GM18873 (cell line): Measurements from ENCODE around the gene PAXIP1.

Experiments
- ATAC-seq: cut with Tn5 transposase; IDR thresholded peaks from one replicate; pipeline ENCODE4 v1.9.1; 2021; ENCODE audit warnings: mild to moderate bottlenecking, moderate library complexity, moderate number of reproducible peaks; ENCODE audit not compliant: unreplicated experiment, low FRiP score

Gene PAXIP1

DNA sequence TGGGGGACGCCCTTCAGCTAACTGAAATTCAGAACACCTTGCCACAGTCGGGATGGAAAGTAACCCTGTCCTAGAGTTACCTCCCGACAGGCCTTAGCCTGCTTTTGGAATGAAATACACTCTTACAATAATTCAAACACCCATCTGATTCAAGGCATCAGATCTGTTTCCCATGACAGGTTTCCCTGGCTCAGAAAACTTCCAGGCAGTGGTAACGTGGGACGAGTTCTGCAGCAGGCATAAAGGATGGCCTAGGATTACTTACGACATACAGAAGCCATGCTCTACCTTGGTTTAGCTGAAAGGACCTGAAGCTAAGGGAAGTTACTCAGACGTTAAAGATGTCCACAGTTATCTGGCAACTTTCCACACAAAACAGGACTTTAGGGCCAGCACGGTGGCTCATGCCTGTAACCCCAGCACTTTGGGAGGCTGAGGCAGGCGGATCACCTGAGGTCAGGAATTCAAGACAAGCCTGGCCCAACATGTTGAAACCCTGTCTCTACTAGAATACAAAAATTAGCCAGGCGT lies 5.0 kb downstream of the PAXIP1 start:
- no peak for ATAC-seq

DNA sequence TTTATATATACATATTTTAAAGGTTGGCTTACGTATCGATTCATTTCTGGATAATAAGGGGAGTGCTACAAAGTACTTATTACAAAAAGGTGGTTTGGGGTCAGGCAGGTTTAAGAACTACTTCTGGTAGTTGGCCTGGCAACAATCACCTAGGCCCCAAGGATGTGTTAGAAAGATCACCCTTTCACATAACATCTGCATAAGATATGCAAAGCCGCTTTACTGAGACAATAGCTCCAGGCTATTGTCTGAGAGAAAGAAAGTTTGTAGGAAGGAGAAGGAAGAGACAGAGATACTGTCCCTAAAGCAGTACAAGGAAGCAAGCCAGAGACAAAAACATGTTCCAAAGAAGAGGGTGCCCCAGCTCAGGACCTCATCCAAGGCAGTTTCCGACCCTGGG lies 6.2 kb downstream of the PAXIP1 start:
- no peak for ATAC-seq

DNA sequence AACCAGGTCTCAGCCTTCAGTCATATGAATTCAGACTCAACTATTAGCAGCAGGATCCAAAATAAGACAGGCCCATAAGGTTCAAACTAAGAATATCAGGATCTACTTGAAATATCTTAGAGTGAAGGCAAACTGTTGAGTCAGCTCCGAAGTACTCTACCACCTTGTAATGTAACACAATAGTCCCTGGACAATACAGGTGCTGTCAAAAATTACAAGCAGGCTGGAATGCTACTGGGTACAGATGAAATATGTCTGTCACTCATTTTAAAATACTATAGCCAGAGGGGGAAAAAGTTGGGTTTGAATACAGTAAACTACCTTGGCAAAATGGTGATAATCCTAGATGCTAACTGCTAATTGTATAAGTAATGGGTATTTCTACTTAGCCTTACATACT lies 6.8 kb downstream of the PAXIP1 start:
- no peak for ATAC-seq

DNA sequence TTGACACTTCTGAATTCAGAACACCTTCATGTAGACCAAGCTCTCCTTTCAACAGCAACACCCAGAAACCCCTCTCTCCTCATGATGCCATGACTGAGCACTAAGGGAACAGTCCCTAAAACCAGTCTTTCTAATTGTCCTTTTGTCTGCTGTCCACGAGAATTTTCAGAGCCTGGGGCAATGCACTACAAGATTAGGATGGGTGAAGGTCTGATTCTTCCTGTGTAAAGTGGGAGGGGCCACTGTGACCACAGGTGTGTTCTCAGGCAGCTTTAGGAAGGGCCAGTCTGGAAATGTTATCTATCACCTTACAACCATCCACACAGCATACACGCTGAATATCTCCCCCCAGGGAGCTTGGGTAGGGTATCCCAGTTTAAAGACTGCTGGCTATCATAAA lies 7.9 kb downstream of the PAXIP1 start:
- ATAC-seq, result no peak

DNA sequence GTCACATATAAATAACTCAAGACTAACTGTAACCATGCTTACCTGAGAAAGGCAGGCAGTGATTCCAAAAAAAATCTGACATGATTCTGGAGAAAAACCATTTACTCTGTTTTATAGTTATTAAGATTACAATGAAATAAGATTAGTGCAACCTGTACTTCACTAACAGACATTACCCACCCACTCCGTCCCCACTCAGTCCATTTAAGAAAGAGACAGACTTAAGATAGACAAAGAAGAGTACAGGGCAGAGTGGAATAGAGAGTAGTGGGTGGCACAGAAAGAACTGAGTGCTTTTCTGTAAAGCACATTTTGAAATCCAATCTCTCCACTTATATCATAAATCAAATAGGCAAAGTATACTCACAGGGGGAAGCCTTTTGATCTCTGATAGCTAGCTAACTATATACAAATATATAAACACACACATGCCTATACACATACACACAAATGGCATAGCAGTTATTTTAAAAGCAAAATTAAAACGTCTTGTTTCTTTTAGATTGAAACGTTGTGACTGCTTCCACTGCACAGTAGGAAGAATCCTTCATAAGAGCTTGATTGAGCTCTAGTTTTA lies 11.9 kb downstream of the PAXIP1 start:
- no peak for ATAC-seq

DNA sequence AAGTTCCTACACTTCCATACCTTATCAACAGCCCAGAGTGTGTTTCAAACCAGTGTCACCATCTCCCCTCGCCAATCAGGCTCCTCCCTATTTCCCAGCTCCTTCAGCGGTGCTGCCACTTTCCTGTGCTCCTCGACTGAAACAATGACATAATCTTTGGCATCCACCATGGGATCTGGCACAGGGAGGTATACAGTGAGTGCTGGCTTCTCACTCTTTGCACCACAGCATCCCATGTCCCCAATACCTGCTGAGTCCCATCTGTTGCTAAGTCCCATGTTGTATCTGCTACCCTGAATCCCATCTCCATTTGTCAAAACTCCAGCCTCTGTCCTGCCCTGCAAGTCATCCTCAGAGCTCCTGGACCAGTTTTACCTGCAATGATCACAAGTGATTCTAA lies 15.4 kb downstream of the PAXIP1 start:
- no peak for ATAC-seq

DNA sequence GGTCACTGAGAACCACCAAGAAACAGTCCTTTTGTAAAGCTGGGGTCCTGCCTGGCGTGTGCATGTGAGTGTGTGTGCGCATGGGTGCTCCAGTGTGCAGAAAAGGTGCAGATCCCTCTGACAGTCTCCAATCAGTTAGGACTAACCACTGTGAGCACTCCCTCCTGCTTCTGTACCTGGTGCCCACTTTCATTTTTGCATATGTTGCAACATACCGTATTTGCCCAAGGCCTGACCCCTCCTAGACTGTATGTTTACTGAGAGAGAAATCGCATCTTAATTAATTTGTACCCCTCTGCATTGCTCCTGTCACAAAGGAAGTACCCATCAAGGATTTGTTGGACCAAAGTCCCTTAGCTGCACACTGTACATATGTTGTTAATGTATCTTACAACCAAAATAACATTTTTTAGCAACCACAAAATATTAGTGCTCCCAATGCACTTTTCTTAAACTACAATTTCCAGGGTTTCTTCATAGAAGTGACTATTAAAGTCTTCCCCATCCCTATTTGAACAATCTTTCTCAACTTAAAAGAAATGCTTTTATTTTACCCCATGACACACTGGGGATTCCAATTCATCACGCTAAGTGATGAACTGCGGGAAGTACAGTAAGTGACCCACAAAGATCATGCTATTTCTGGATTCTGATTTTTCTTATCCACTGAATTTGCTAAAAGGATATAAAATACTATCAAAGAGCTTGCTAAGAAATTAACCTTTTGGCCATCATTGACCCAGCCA lies 16.6 kb downstream of the PAXIP1 start:
- ATAC-seq, result no peak

DNA sequence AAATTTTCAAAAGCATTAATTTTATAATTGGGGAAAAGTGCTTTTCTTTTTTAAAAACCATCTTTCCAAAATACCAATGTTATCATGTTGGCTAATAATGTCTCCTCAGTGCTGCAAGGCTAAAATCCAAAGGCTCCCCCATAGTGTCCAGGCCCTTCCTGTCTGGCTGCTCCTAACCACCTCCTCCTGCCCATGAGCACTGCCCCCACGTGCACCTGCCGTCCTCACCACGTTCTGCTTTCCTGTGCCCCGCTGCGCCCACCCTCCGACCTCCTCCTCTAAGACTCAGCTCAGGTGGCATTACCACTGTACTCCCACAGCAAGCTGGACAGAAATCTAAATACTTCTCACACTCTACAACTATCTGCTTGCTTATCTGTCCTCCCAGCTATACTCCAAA lies 17.7 kb downstream of the PAXIP1 start:
- ATAC-seq, result no peak

DNA sequence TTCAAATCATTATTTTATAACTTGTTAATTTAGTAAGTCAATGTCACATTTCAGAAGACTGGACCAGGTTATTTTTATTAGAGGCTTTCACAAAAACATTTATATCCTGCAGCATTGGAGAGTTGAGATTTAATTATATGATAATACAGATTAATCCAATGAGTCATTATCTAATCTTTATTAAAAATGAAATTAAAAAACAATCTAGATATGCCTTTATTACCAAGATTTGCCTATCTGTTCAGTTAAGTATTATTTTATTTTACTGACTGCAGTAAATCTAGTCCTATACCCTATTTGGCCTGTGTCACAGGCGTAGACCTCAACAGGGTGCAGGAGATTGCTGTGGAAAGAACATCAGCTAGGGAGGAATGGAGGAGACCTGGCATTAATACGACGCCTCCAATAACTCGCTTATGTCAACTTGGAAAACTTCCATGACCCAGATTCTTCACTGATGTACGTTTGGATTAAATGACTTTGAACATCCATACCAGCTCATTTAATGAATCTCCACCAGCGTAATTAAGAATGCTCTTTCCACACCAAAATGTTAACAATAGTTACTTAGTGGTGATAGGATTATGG lies 18.2 kb downstream of the PAXIP1 start:
- ATAC-seq, result no peak

DNA sequence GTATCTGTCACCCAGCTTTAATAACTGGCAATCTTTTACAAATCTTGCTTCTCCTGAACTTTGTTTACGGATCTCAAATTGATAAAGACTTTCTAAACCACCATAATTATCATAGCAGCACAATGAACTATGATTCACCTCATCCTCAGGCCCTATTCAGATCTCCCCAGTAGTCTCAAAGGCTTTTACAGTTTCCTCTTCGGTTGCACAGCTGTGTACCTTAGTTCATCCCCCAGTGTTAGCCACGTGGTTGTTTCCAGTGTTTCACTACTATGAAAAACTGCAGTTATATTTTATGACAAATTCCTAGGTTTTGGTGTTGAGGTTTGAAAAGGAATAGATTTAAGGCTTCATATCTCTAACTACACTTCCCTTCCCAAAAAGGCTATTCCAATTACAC lies 24.9 kb downstream of the PAXIP1 start:
- no peak for ATAC-seq

DNA sequence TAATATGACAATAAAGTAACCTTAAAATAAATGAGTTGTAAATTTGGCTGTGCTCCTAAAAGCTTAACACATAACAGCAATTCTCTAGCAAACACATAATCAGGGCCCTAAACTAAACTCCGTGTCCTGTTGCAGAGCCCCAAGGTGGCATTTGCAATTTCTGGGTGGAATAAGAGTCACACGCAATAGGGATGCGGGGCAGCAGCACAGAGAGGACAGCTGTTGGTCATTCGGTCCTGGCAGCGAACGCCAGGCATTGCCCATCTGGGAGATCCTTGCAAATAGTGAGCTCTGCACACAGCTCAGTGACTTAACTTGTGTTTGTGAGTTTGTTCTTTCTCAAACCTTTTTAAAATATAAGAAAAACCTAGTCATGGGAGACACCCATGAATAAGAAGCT lies 25.7 kb downstream of the PAXIP1 start:
- ATAC-seq, result no peak

DNA sequence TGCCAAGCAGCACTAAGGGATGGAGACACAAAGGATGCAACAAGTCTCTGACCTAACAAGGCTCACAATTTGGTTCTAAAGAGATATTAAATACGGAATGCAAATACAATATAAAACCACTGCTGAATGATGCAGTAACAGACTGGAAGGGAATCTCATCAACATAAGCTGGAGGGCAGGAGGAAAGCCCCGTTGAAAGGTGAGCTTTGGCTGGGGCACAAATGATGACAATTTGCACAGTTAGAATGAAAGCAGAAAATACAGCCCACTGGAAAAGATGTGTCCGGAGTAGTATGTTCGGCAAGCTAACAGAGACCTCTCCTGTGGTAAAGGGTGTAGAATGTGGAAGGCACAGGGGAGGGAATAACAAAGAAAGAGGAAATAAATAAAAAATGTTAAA lies 26.1 kb downstream of the PAXIP1 start:
- ATAC-seq, result no peak

DNA sequence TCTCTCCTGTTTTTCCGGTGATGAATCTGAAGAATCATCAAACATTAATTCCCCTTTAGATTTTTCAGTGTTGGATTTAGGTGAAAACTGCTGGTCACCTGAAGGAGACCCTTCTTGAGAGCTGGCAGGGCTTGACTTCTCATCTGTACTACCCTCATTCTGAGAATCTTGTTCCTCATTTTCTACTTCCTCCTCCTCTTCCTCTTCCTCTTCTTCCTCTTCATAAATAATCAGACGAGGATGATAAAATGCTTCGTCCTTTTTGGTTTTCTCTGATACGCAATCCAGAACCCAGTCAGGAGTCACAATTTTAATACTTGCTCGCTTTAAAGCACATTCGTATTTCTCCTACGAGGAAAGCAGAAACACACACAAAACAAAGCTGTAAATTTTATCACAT lies 26.9 kb downstream of the PAXIP1 start:
- ATAC-seq, result no peak

DNA sequence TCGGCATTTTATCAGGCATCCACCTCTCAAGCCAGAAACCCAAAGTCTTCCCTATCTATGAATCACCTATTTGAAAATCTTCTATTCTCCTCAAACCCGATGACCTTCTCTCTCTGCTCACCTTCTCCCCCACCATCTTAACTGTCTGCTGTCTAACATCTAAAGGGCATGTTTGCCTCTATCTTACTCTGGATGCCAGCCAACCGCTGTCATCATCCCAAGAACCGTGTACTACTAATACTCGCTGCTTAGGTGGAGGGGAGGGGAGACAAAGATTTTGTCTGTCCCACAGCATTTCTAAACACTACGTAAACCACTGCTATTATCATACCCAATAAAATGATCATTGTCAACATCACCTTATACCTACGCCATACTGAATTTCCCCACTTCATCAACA lies 29.5 kb downstream of the PAXIP1 start:
- ATAC-seq, result no peak

DNA sequence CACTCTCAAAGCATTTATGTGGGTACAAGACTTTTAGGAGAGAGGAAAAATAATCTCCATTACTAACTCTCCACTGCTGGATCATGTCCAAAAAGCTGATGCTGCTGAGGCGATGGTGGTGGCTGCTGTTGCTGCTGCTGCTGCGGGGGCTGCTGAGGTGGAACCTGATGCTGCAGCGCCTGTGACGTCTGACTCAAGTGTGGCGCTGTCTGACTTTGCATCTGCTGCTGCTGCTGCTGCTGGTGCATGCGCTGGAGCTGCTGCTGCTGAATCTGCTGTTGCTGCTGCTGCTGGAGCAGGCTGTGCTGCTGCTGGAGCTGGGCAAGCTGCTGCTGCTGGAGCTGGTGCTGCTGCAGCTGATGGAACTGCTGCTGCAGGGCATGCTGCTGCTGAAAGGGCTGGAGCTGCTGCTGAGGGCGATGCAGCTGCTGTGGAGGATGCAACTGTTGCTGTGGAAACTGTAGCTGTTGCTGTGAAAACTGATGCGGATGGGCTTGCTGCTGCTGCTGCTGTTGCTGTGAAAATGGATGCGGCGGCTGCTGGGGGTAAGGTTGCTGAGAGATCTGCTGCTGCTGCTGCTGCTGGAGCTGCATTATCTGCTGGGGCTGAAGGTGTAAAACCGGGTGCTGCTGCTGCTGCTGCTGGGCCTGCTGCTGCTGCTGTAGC lies 34.5 kb downstream of the PAXIP1 start:
- no peak for ATAC-seq

DNA sequence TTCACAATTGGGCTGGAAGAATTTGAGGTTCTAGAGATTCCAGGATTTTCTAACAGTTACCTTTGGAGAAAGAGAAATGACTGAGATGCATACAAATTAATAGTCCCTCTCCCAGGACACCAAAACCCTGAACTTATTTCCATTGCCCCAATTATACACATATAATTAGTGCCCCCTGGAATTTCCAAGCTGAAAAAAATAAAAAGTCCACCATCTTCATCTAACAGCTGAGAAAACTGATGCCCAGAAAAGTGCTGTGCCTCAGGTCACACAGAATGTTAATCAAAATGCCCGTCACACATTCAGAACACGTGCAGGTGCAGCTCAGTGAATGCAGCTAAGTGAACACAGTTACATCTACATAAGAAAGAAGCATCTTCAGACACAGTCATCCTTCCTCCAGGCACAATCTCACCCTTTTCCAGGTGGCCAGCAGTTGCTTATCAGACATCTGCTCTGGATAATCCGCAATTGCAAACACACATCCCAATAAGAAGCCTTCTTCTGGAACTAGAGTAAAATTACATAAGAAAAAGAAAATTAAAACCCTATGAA lies 35.4 kb downstream of the PAXIP1 start:
- ATAC-seq, result no peak

DNA sequence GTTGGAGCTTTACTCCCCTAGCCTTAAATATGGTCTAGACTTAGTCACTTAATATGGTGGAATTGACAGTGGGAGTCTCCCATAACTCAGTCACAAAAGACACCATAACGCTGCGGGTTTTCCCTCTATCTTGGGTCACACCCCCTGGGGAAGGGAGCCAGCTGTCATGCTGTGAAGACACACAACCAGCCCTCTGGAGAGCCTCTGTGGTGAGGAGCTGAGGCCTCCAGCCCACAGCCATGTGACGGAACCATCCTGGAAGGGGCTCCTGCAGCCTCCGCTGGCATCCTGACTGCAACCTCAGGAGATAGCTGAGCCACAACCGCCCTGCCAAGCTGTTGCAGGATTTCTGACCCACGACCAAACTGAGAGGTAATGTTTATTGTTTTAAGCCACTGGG lies 37.9 kb downstream of the PAXIP1 start:
- ATAC-seq, result no peak

DNA sequence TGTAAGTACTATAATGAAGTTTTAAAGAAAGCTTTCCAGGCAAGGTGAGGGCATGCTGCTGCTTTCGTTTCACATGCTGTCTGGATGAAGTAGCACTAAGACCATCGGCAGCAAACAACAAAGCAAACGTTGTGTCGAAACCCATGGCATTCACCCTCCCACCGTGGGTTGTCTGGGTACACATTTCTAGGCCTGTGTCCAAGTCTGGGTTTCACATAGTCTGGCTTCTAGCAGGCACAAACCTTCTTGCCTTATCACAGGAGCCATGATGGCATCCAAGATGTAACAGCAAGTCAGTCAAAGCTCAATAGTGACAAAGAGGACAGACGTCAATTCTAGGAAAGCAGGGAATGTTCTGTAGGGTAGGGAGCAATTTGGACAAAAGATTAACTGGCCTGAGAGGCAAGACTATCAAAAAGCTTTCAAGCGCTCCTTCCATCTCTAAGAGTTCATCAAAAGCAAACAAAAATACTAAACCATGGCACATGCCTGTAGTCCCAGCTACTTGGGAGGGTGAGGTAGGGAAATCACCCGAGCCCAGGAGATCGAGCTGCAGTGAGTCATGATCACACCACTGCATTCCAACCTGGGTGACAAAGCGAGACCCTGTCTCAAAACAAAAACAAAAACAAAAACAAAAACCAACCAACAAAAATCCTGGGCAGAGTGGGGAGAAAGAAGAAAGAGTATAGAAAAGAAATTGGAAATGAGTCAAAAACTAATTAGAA lies 42.7 kb downstream of the PAXIP1 start:
- no peak for ATAC-seq

DNA sequence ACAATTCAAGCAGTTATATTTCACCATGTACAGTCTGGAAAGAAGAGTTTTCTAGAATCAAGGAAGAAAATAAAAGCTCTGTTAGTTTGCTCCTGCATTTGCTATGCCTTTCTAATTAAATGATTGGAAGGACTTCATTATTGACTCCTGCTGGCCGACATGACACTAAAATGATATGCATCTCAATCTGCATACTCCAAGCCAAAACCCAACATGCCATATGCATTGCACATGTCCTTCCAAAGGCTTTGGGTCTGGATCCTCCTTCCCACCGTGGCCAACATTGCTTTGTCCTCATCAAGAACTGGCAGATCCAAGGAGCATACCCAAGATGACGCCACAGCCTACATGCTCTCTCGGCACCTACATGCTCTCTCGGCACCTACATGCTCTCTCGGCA lies 46.5 kb downstream of the PAXIP1 start:
- no peak for ATAC-seq

DNA sequence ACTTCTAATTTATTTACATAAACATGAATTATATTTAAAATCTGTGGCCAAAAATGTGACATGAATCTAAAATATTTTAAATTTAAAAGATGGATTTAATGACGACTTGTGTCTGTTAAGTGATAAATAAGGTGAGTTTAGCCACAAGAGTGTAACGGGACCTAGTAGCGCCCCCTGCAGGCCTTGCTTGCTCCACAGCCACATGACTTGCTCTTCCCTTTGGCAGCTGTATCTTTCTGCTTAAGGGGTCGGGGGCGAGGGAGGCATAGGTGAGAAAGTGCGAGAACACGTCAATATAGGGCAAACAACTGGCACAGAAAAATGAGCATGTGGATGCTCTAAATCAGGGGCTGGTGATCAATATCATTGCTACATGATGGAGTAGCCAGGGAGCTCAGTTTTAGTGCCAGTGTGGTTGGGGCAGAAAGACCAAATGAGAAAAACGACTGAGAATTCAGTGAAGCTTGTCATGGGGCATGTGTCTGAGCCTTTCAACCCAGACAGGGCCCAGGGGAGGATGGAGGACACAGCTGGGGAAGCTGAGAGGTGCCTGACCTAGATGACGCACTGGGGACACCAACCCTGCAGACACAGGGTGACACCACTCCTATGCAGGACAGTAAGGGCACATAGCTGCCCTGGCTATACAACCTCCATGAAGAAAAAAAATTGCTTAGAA lies 49.8 kb downstream of the PAXIP1 start:
- no peak for ATAC-seq
